Esophagus squamous epithelium (tissue), 4 donors: Measurements from ENCODE around the gene SP4.

Experiments used
- POLR2A ChIP-seq, 4 donors: fragments of 450-650 bp; IDR thresholded peaks; one replicate each; pipeline ENCODE4 v1.6.1; 2017; ENCODE audit warnings: antibody characterized with exemption in 4 of 4, mild to moderate bottlenecking in 4 of 4, moderate library complexity in 3 of 4
- TF ChIP-seq, protein P1 (sequence below), 6 experiments: fragments of 450-650 bp in 4 of 6; fragments of 200-600 bp in 2 of 6; sonication (generic) in 2 of 6; IDR thresholded peaks; one replicate each; pipeline ENCODE4 v1.5.1; 2016 to 2019; ENCODE audit warnings: antibody characterized with exemption in 6 of 6, mild to moderate bottlenecking in 4 of 6, moderate library complexity in 4 of 6

DNA sequence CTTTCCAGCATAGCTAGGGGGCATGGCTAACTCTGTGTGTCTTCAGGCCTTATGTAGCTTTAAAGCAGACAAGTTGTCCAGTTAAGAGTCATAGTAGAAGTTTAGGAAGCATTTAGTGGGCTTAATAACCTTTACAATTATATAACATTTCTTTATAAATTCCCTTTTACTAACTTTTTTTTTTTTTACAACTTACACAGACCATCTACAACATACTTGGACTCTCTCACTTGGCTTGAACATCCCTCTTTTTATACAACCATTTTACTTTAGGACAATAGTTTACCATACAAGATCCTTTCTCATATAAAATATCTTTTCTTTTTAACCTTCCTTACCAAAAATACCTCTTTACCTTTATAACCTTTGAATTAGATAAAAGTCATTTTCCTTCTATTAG, 26.3 kb downstream of the SP4 start:
- TF ChIP-seq, protein P1, sequence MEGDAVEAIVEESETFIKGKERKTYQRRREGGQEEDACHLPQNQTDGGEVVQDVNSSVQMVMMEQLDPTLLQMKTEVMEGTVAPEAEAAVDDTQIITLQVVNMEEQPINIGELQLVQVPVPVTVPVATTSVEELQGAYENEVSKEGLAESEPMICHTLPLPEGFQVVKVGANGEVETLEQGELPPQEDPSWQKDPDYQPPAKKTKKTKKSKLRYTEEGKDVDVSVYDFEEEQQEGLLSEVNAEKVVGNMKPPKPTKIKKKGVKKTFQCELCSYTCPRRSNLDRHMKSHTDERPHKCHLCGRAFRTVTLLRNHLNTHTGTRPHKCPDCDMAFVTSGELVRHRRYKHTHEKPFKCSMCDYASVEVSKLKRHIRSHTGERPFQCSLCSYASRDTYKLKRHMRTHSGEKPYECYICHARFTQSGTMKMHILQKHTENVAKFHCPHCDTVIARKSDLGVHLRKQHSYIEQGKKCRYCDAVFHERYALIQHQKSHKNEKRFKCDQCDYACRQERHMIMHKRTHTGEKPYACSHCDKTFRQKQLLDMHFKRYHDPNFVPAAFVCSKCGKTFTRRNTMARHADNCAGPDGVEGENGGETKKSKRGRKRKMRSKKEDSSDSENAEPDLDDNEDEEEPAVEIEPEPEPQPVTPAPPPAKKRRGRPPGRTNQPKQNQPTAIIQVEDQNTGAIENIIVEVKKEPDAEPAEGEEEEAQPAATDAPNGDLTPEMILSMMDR (IDR thresholded peaks at IDR 0.05): no peak
- no peak for TF ChIP-seq POLR2A (IDR thresholded peaks at IDR 0.05)
